HG03457 (cell line): Measurements from ENCODE around the gene COL8A1.
"Not testable (repeated sequence)": the region's sequence is repeated elsewhere in the genome, so short reads cannot be mapped to it uniquely, and the experiment has no call there.

Source experiments
- ATAC-seq: cut with Tn5 transposase; IDR thresholded peaks from one replicate; pipeline ENCODE4 v1.9.1; 2021; ENCODE audit warnings: moderate number of reproducible peaks; ENCODE audit not compliant: unreplicated experiment

Gene COL8A1

GRCh38 chr3:99702953-99703943, 64.9 kb downstream of the COL8A1 start:
- ATAC-seq: no peak

- no peak for ATAC-seq
These were observed 66.0 kb downstream of the COL8A1 start for GRCh38 chr3:99704417-99704816.

- no peak for ATAC-seq
These were observed 68.0 kb downstream of the COL8A1 start for GRCh38 chr3:99706410-99706809.

GRCh38 chr3:99708207-99708745, 69.9 kb downstream of the COL8A1 start:
- no peak for ATAC-seq

- no peak for ATAC-seq
These were observed 71.3 kb downstream of the COL8A1 start for GRCh38 chr3:99709686-99710085.

GRCh38 chr3:99710094-99710493, 71.7 kb downstream of the COL8A1 start:
- ATAC-seq: no peak

GRCh38 chr3:99711351-99711750, 73.0 kb downstream of the COL8A1 start:
- ATAC-seq: no peak

GRCh38 chr3:99712291-99712954, 74.0 kb downstream of the COL8A1 start:
- ATAC-seq: no peak

GRCh38 chr3:99713440-99713839, 75.0 kb downstream of the COL8A1 start:
- no peak for ATAC-seq

GRCh38 chr3:99714146-99714545, 75.8 kb downstream of the COL8A1 start:
- ATAC-seq: no peak

GRCh38 chr3:99714575-99714974, 76.2 kb downstream of the COL8A1 start:
- no peak for ATAC-seq

GRCh38 chr3:99716463-99716995, 78.1 kb downstream of the COL8A1 start:
- no peak for ATAC-seq

GRCh38 chr3:99720985-99721632, 82.7 kb downstream of the COL8A1 start:
- no peak for ATAC-seq

- no peak for ATAC-seq
These were observed 83.2 kb downstream of the COL8A1 start for GRCh38 chr3:99721633-99722007.

- no peak for ATAC-seq
These were observed 85.9 kb downstream of the COL8A1 start for GRCh38 chr3:99724276-99724675.

- no peak for ATAC-seq
These were observed 92.5 kb downstream of the COL8A1 start for GRCh38 chr3:99730870-99731269.

GRCh38 chr3:99731499-99731898, 93.1 kb downstream of the COL8A1 start:
- no peak for ATAC-seq

- not testable (repeated sequence) for ATAC-seq
These were observed 102.0 kb downstream of the COL8A1 start for GRCh38 chr3:99740371-99740770.

- no peak for ATAC-seq
These were observed 103.2 kb downstream of the COL8A1 start for GRCh38 chr3:99741588-99741987.

- no peak for ATAC-seq
These were observed 109.5 kb downstream of the COL8A1 start for GRCh38 chr3:99747915-99748314.

- no peak for ATAC-seq
These were observed 113.3 kb downstream of the COL8A1 start for GRCh38 chr3:99751649-99752048.
